K562 (cell line): ENCODE data around the gene PUSL1. TPM values are rescaled to one million over a fixed set of nuclear protein-coding genes. Genes with fewer than 3 reads are reported as not detected.

Experiments
- ATAC-seq: fragments of 200-7000 bp; cut with Tn5 transposase; 3 replicates; pipeline ENCODE4 v1.9.1; 2020; ENCODE audit warnings: moderate library complexity
- BruUV-seq: library from RNA; stranded (reverse); fragments of 400-500 nt; replicated peaks from 2 replicates; lab custom pipeline; 2021; lab: Mats Ljungman, UMichigan
- CTCF ChIA-PET: fragments of 300-600 bp; formaldehyde crosslinking; extraction: SDS; loops from one replicate; lab custom pipeline; 2021; ENCODE audit warnings: low intra/inter-chr PET ratio; lab: Yijun Ruan, JAX
- POLR2A ChIA-PET: fragments of 300-600, 350-650 bp; sonication (Branson Sonifier 250); formaldehyde crosslinking; extraction: SDS; loops from one replicate; lab custom pipeline; 2021; ENCODE audit warnings: antibody characterized with exemption, inconsistent platforms; lab: Yijun Ruan, JAX
- DNase-seq, 4 experiments: peaks; one replicate each; pipeline versions ENCODE4 v3.0.0 to v3.0.0-alpha.2; 2011 to 2018; ENCODE audit warnings: low spot score in 3 of 4, mixed read lengths in 3 of 4; ENCODE audit errors: extremely low read depth in 1 of 4
- FAIRE-seq: peaks from 2 replicates; lab custom pipeline; 2011; peaks lifted over from hg19 to GRCh38; lab: Jason Lieb, UNC
- H2AFZ ChIP-seq: 2 replicates; pipeline ENCODE4 v1.6.0; 2011; ENCODE audit warnings: low read depth, low read length, control low read depth, inconsistent platforms
- H3K27ac ChIP-seq: fragments of 200-600 bp; 3 replicates; pipeline ENCODE4 v1.8.0; 2011; ENCODE audit warnings: low read depth, mild to moderate bottlenecking, control low read depth, inconsistent platforms, low read length, moderate library complexity, mixed read lengths; ENCODE audit errors: extremely low read depth
- H3K27me3 ChIP-seq, 2 experiments: fragments of 300-600 bp in 1 of 2; 2 replicates in 1 of 2; 3 replicates in 1 of 2; pipeline versions ENCODE4 v1.6.0 to v1.8.0; 2011; ENCODE audit warnings: inconsistent platforms in 2 of 2, low read length in 2 of 2, mild to moderate bottlenecking in 1 of 2, mixed read lengths in 1 of 2, moderate library complexity in 1 of 2; ENCODE audit not compliant: control insufficient read depth in 2 of 2, insufficient read depth in 2 of 2
- H3K36me3 ChIP-seq: fragments of 300-600 bp; 3 replicates; pipeline ENCODE4 v1.8.0; 2011; ENCODE audit warnings: mild to moderate bottlenecking, low read length, inconsistent platforms; ENCODE audit not compliant: control insufficient read depth, insufficient read depth
- H3K4me1 ChIP-seq, 2 experiments: fragments of 200-600 bp in 1 of 2; replicated peaks in 1 of 2; 2 replicates in 1 of 2; 3 replicates in 1 of 2; pipeline versions ENCODE4 v1.5.1 to v1.8.0; 2011; ENCODE audit warnings: inconsistent platforms in 2 of 2, low read length in 2 of 2, mild to moderate bottlenecking in 1 of 2, mixed read lengths in 1 of 2, moderate library complexity in 1 of 2; ENCODE audit not compliant: control insufficient read depth in 2 of 2, insufficient read depth in 2 of 2
- H3K4me2 ChIP-seq: 2 replicates; pipeline ENCODE4 v1.6.1; 2011; ENCODE audit warnings: low read length, control low read depth, inconsistent platforms, mixed read lengths; ENCODE audit not compliant: insufficient read depth
- H3K4me3 ChIP-seq: fragments of 200-600 bp; sonication (generic), shearing (Covaris generic); 2 replicates; pipeline ENCODE4 v1.5.1; 2016; ENCODE audit warnings: control low read depth, inconsistent platforms
- H3K79me2 ChIP-seq: fragments of 200-600 bp; 3 replicates; pipeline ENCODE4 v1.8.0; 2011; ENCODE audit warnings: low read length, inconsistent platforms; ENCODE audit not compliant: control insufficient read depth, insufficient read depth
- H3K9ac ChIP-seq, 2 experiments: 2 replicates each; pipeline versions ENCODE4 v1.6.0 to v1.6.1; 2011; ENCODE audit warnings: low read depth in 2 of 2, low read length in 2 of 2, control low read depth in 1 of 2, inconsistent platforms in 1 of 2, mild to moderate bottlenecking in 1 of 2, mixed read lengths in 1 of 2; ENCODE audit not compliant: insufficient read depth in 1 of 2
- H3K9me1 ChIP-seq: one replicate; pipeline ENCODE4 v1.6.0; 2011; ENCODE audit warnings: inconsistent platforms, mild to moderate bottlenecking, low read length, moderate library complexity; ENCODE audit not compliant: control insufficient read depth, insufficient read depth
- H3K9me3 ChIP-seq: replicated peaks from 2 replicates; pipeline ENCODE4 v1.5.1; 2011; ENCODE audit warnings: low read depth, low read length, inconsistent platforms; ENCODE audit not compliant: control insufficient read depth, insufficient read depth
- H4K20me1 ChIP-seq: replicated peaks from 2 replicates; pipeline ENCODE4 v1.6.1; 2011; ENCODE audit warnings: low read length, inconsistent platforms, mixed read lengths; ENCODE audit not compliant: control insufficient read depth, insufficient read depth
- CBFA2T2 ChIP-seq: fragments of 450-650 bp; conservative IDR thresholded peaks from 2 replicates; pipeline ENCODE4 v1.6.1; 2017; ENCODE audit warnings: mild to moderate bottlenecking
- CREB1 ChIP-seq, 2 experiments: sonication (generic) in 1 of 2; formaldehyde crosslinking in 1 of 2; IDR thresholded peaks; 2 replicates each; pipeline versions ENCODE4 v1.6.1 to v1.8.0; 2012 to 2022; ENCODE audit warnings: inconsistent platforms in 1 of 2, mild to moderate bottlenecking in 1 of 2, missing genetic modification reagents in 1 of 2, moderate library complexity in 1 of 2
- KDM1A ChIP-seq, 2 experiments: fragments of 450-650 bp; IDR thresholded peaks; 2 replicates each; pipeline ENCODE4 v1.6.1; 2016; ENCODE audit warnings: mild to moderate bottlenecking in 2 of 2
- MYBL2 ChIP-seq, 2 experiments: fragments of 450-650 bp in 1 of 2; sonication (generic) in 1 of 2; formaldehyde crosslinking in 1 of 2; IDR thresholded peaks; 2 replicates each; pipeline versions ENCODE4 v1.6.1 to v1.8.1; 2017 to 2022; ENCODE audit warnings: borderline replicate concordance in 1 of 2, inconsistent platforms in 1 of 2, low read depth in 1 of 2, mild to moderate bottlenecking in 1 of 2, missing genetic modification reagents in 1 of 2, moderate library complexity in 1 of 2
- MYNN ChIP-seq, 2 experiments: sonication (generic); formaldehyde crosslinking in 1 of 2; IDR thresholded peaks; 2 replicates each; pipeline versions ENCODE4 v1.5.0 to v1.6.1; 2016 to 2020; ENCODE audit warnings: antibody characterized with exemption in 1 of 2, missing genetic modification reagents in 1 of 2
- PHF8 ChIP-seq: fragments of 200-600 bp; sonication (generic); IDR thresholded peaks from 2 replicates; pipeline ENCODE4 v1.6.1; 2012; ENCODE audit warnings: mixed run types, mild to moderate bottlenecking, inconsistent platforms, low read length, moderate library complexity, borderline replicate concordance
- POLR2A ChIP-seq: fragments of 450-650 bp; conservative IDR thresholded peaks from 2 replicates; pipeline ENCODE4 v1.6.1; 2016
- POLR2G ChIP-seq: fragments of 200-400 bp; formaldehyde crosslinking; IDR thresholded peaks from 2 replicates; pipeline ENCODE4 v1.6.1; 2017; ENCODE audit warnings: low read depth, mild to moderate bottlenecking, antibody characterized with exemption, low read length, moderate library complexity
- STAT5A ChIP-seq: IDR thresholded peaks from 2 replicates; pipeline ENCODE4 v1.6.1; 2012; ENCODE audit warnings: low read length, inconsistent platforms, borderline replicate concordance
- SUPT5H ChIP-seq: fragments of 450-650 bp; IDR thresholded peaks from 2 replicates; pipeline ENCODE4 v1.6.1; 2016
- TARDBP ChIP-seq: fragments of 450-650 bp; IDR thresholded peaks from 2 replicates; pipeline ENCODE4 v1.6.1; 2016
- ZBTB1 ChIP-seq: sonication (generic); formaldehyde crosslinking; IDR thresholded peaks from 2 replicates; pipeline ENCODE4 v1.8.1; 2023; ENCODE audit warnings: missing genetic modification reagents, low read depth, mild to moderate bottlenecking, borderline replicate concordance
- ZBTB43 ChIP-seq: sonication (generic); formaldehyde crosslinking; IDR thresholded peaks from 2 replicates; pipeline ENCODE4 v1.8.0; 2023; ENCODE audit warnings: mild to moderate bottlenecking, missing genetic modification reagents
- ZNF143 ChIP-seq: sonication (generic); formaldehyde crosslinking; IDR thresholded peaks from 2 replicates; pipeline ENCODE4 v1.9.0; 2022; ENCODE audit warnings: mild to moderate bottlenecking, missing genetic modification reagents
- WGBS: fragments of 100-300 bp; shearing (Covaris generic); methylation state at CpG from one replicate; pipeline ENCODE4 v1.1.6; 2016; ENCODE audit warnings: low coverage, mixed read lengths; ENCODE audit not compliant: insufficient coverage; ENCODE audit errors: missing lambda C conversion rate; 5-methylcytosine and 5-hydroxymethylcytosine counted together
- in situ Hi-C: fragments of 300-500 bp; cut with MboI; formaldehyde crosslinking; loops from 4 replicates; pipeline ENCODE4 v1.15.0; 2018; ENCODE audit warnings: inconsistent platforms, mixed read lengths
- intact Hi-C: fragments of 100-400 bp; cut with micrococcal nuclease; formaldehyde crosslinking; loops from 2 replicates; pipeline ENCODE4 v1.14.2; 2022
- polyA plus RNA-seq, 8 experiments: library from polyadenylated mRNA; depleted of rRNA in 4 of 8; stranded (reverse) in 5 of 8; unstranded in 3 of 8; fragments of >200 nt; fragmentation: Nextera tagmentation in 2 of 8; fragmentation: Illumina TruSeq in 1 of 8; extraction: Ambion mirVana in 2 of 8; extraction: Trizol in 1 of 8; gene quantifications; 2 replicates each; pipeline versions ENCODE4 v1.2.1 to v1.2.3, GENCODE V29; 2011 to 2014; ENCODE audit warnings: inconsistent platforms in 1 of 8, missing spikeins in 1 of 8
- total RNA-seq, 7 experiments: library from RNA; depleted of rRNA in 6 of 7; stranded (reverse); fragments of >200 nt in 6 of 7; fragmentation: Illumina TruSeq in 2 of 7; extraction: Trizol in 2 of 7; gene quantifications; 2 replicates each; pipeline versions ENCODE4 v1.2.1 to v1.2.3, GENCODE V29; 2011 to 2021; ENCODE audit warnings: low replicate concordance in 1 of 7
- TF ChIP-seq, protein P1 (sequence below): sonication (generic); formaldehyde crosslinking; IDR thresholded peaks from 2 replicates; pipeline ENCODE4 v1.8.0; 2022; ENCODE audit warnings: mild to moderate bottlenecking, missing genetic modification reagents

PUSL1 gene
- total and polyA plus RNA-seq, 9 of the 15 experiments (the other 6 are each of a cell fraction or from before 2014, with no cell fraction given), result 0.62 to 86.9 (median 13.6) TPM

DNA sequence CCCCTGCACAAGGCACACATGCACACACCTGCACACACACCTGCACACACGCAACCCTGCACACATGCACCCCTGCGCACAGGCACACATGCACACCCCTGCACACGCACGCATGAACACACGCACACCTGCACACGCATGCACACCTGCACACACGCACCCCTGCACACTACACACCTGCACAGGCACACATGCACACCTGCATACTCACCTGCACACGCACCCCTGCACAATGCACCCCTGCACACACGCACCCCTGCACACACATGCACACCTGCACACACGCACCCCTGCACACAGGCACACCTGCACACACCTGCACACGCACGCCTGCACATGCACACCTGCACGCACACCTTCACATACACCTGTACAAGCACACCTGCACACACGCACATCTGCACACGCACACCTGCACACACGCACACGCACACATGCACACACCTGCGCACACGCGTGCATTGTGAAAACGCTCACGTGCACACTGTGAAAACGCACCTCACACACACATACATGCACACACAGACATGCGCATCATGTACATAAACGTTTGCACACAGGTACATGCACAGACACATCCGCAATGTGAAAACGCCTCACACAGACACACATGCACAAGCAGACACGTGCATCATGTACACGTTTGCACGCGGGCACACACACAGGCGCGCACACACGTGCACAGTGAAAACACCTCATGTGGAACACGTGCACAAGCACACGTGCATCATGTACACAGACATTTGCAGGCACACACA is 32.6 kb downstream of the PUSL1 start:
- no peak overlapping the region for H2AFZ ChIP-seq
- DNase-seq (no peak), ATAC-seq (no peak), FAIRE-seq (no peak)
- WGBS, result 96% methylated on average over 36 of the region's 36 CpGs
- H3K4me1 ChIP-seq, result peaks cover 7 to 88% of the 10 kb centered on the region in 2 experiments; a peak in 3 of 5 replicates
- no peak overlapping the region for H3K4me2 ChIP-seq
- intact Hi-C loops (no loop called here), in situ Hi-C loops (no loop called here)
- H3K27ac ChIP-seq, result no peak overlapping the region
- no peak overlapping the region for H3K9ac ChIP-seq
- peaks cover 82% of the 10 kb centered on the region; the same call in 2 of the 3 replicates for H3K36me3 ChIP-seq
- no TSS peak for BruUV-seq
- H3K4me3 ChIP-seq, result no peak overlapping the region
- ChIA-PET POLR2A (interaction anchor here (0.6 kb wide), 1 partner anchor 35 kb away, joined by 3 read pairs; no protein-coding TSS in a partner anchor), CTCF (no interaction called here)
- H3K9me1 ChIP-seq, result peaks cover 11% of the 10 kb centered on the region
- peaks cover 2% of the 10 kb centered on the region; the same call in 1 of the 2 replicates for H3K9me3 ChIP-seq
- H4K20me1 ChIP-seq, result peaks cover 33% of the 10 kb centered on the region; the same call in 1 of the 2 replicates
- H3K27me3 ChIP-seq, result no peaks in the 10 kb centered on the region
- peaks cover 34% of the 10 kb centered on the region for H3K79me2 ChIP-seq
- no peak for TF ChIP-seq PHF8
- 0 out of 2 replicates have a peak, but pooled peaks have one; percentile 40 for TF ChIP-seq POLR2A
- peak; percentile 33; the same call in 1 of the 2 replicates for TF ChIP-seq ZNF143 (CRISPR knock-in tag)
- peak; percentile 58; the same call in 1 of the 2 replicates for TF ChIP-seq SUPT5H
- 0 out of 2 replicates have a peak, but pooled peaks have one; percentile 24 for TF ChIP-seq ZBTB1 (CRISPR knock-in tag)
- TF ChIP-seq KDM1A (IDR thresholded peaks at IDR 0.05), result peak in 1 of 2 experiments; percentile 66; a peak in 1 of 4 replicates
- peak; percentile 55 for TF ChIP-seq POLR2G
- TF ChIP-seq STAT5A, result peak; percentile 59; the same call in 1 of the 2 replicates
- peak; percentile 29; the same call in 1 of the 2 replicates for TF ChIP-seq TARDBP
- no peak for TF ChIP-seq MYBL2 (IDR thresholded peaks at IDR 0.05; ENCODE audit: low read depth)
- TF ChIP-seq MYBL2 (CRISPR knock-in tag; IDR thresholded peaks at IDR 0.05; ENCODE audit: borderline replicate concordance), result 0 out of 2 replicates have a peak, but pooled peaks have one; percentile 58
- TF ChIP-seq MYNN (IDR thresholded peaks at IDR 0.05), result peak; percentile 52
- no peak for TF ChIP-seq MYNN (CRISPR knock-in tag; IDR thresholded peaks at IDR 0.05)
- peak; percentile 96 for TF ChIP-seq ZBTB43 (CRISPR knock-in tag)
- TF ChIP-seq CBFA2T2, result 0 out of 2 replicates have a peak, but pooled peaks have one; percentile 7
- TF ChIP-seq CREB1 (IDR thresholded peaks at IDR 0.05), result no peak
- 0 out of 2 replicates have a peak, but pooled peaks have one; percentile 34 for TF ChIP-seq CREB1 (CRISPR knock-in tag; IDR thresholded peaks at IDR 0.05)
- TF ChIP-seq, protein P1, sequence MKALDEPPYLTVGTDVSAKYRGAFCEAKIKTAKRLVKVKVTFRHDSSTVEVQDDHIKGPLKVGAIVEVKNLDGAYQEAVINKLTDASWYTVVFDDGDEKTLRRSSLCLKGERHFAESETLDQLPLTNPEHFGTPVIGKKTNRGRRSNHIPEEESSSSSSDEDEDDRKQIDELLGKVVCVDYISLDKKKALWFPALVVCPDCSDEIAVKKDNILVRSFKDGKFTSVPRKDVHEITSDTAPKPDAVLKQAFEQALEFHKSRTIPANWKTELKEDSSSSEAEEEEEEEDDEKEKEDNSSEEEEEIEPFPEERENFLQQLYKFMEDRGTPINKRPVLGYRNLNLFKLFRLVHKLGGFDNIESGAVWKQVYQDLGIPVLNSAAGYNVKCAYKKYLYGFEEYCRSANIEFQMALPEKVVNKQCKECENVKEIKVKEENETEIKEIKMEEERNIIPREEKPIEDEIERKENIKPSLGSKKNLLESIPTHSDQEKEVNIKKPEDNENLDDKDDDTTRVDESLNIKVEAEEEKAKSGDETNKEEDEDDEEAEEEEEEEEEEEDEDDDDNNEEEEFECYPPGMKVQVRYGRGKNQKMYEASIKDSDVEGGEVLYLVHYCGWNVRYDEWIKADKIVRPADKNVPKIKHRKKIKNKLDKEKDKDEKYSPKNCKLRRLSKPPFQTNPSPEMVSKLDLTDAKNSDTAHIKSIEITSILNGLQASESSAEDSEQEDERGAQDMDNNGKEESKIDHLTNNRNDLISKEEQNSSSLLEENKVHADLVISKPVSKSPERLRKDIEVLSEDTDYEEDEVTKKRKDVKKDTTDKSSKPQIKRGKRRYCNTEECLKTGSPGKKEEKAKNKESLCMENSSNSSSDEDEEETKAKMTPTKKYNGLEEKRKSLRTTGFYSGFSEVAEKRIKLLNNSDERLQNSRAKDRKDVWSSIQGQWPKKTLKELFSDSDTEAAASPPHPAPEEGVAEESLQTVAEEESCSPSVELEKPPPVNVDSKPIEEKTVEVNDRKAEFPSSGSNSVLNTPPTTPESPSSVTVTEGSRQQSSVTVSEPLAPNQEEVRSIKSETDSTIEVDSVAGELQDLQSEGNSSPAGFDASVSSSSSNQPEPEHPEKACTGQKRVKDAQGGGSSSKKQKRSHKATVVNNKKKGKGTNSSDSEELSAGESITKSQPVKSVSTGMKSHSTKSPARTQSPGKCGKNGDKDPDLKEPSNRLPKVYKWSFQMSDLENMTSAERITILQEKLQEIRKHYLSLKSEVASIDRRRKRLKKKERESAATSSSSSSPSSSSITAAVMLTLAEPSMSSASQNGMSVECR (CRISPR knock-in tag), result 0 out of 2 replicates have a peak, but pooled peaks have one; percentile 34
